Measurements from ENCODE around the gene KLK3. TPM values are rescaled to one million over a fixed set of nuclear protein-coding genes. Genes with fewer than 3 reads are reported as not detected.
A peak's percentile ranks its signal among the peaks of the same experiment; 100 is the strongest.

KLK3 gene
- total and polyA plus RNA-seq, 2 of the 13 experiments (the other 11 are each of a cell fraction or from before 2014, with no cell fraction given): not detected

DNA sequence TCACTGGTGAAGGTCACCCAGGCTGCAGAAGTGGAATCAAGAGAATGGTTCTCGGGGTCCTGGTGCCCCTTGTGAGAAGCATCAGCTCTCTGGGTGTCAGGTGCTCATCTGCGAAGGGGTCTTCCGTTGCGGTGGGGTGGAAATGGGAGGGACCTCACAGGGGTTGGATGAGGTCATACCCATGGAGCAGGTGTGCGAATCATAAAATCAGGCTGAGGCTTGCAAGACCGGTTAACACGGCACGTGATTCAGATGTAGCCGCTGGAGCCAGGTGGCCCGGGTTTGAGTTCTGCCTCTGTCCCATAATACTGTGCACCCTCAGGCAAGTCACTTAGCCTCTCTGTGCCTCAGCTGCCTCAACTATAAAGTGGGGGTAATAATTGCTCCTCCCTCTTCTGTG lies 17.4 kb upstream of the KLK3 start:
- 49% methylated on average over 9 of the region's 10 CpGs for WGBS (ENCODE audit: low lambda C conversion rate)
- Histone ChIP-seq H4K20me1 (ENCODE audit: insufficient read depth, low read length) (no peaks in the 10 kb centered on the region), H3K4me2 (ENCODE audit: low read depth, low read length) (no peak overlapping the region), H3K36me3 (replicated peaks in 1 of 2; ENCODE audit: control insufficient read depth in 1 of 2, insufficient read depth in 2 of 2, low read length in 2 of 2) (no peaks in the 10 kb centered on the region), H3K4me1 (ENCODE audit: insufficient read depth, low read length) (peaks cover 17% of the 10 kb centered on the region), H3K4me3 (replicated peaks in 1 of 3; ENCODE audit: insufficient read depth in 1 of 3, low read depth in 2 of 3, low read length in 3 of 3) (no peak overlapping the region), H2AFZ (ENCODE audit: low read length) (no peak overlapping the region), H3K9ac (ENCODE audit: insufficient read depth, low read depth, low read length) (no peak overlapping the region), H3K9me3 (ENCODE audit: low read length) (no peaks in the 10 kb centered on the region), H3K79me2 (ENCODE audit: insufficient read depth, low read length) (no peaks in the 10 kb centered on the region), H3K27ac (ENCODE audit: extremely low read length, insufficient read depth, low read length) (no peak overlapping the region), H3K27me3 (ENCODE audit: control insufficient read depth in 1 of 2, insufficient read depth in 2 of 2, low read length in 2 of 2) (peaks cover 0 to 34% of the 10 kb centered on the region in 2 experiments; a peak in 2 of 5 replicates)
- TF ChIP-seq ZNF24 (IDR thresholded peaks at IDR 0.05) (no peak), HDAC1 (CRISPR knock-in tag; IDR thresholded peaks at IDR 0.05) (no peak), ZNF768 (CRISPR knock-in tag; IDR thresholded peaks at IDR 0.05) (peak; percentile 89)
- TF ChIP-seq, protein P1, sequence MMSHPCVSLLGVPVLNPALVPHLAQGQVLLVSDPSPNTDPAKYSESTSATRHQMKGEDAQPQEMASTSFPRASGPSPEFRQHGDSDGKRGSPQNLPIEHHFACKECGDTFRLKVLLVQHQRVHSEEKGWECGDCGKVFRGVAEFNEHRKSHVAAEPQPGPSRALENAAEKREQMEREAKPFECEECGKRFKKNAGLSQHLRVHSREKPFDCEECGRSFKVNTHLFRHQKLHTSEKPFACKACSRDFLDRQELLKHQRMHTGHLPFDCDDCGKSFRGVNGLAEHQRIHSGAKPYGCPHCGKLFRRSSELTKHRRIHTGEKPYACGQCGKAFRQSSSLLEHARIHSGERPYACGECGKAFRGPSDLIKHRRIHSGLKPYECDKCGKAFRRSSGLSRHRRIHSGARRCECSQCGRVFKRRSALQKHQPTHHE (CRISPR knock-in tag; IDR thresholded peaks at IDR 0.05; ENCODE audit: borderline replicate concordance): no peak
- FAIRE-seq: no peak
- ChIA-PET POLR2A (interaction anchor here (0.8 kb wide), 1 partner anchor 32 kb away, joined by 3 read pairs; no protein-coding TSS in a partner anchor), CTCF (ENCODE audit: low intra/inter-chr PET ratio, low total read pairs) (no interaction called here)
- in situ Hi-C loops (cut with HindIII; ENCODE audit: extremely low pct_ligation_motif_present, low pct_unique_long_range_greater_than_20kb) (no loop called here), intact Hi-C loops (cut with micrococcal nuclease; ENCODE audit: unreplicated experiment) (no loop called here)
- ATAC-seq: no peak
- DNase-seq (ENCODE audit: low spot score): no peak
- BruUV-seq (replicated peaks): no TSS peak

- H3K4me3 ChIP-seq (replicated peaks in 1 of 3; ENCODE audit: insufficient read depth in 1 of 3, low read depth in 2 of 3, low read length in 3 of 3): no peak overlapping the region
- DNase-seq (ENCODE audit: low spot score): no peak
- intact Hi-C loops (cut with micrococcal nuclease; ENCODE audit: unreplicated experiment) (no loop called here), in situ Hi-C loops (cut with HindIII; ENCODE audit: extremely low pct_ligation_motif_present, low pct_unique_long_range_greater_than_20kb) (no loop called here)
- peaks cover 17% of the 10 kb centered on the region for H3K4me1 ChIP-seq (ENCODE audit: insufficient read depth, low read length)
- no peak for FAIRE-seq
- H4K20me1 ChIP-seq (ENCODE audit: insufficient read depth, low read length): no peaks in the 10 kb centered on the region
- TF ChIP-seq EEA1 (CRISPR knock-in tag; IDR thresholded peaks at IDR 0.05; ENCODE audit: borderline replicate concordance) (no peak), EED (CRISPR knock-in tag; IDR thresholded peaks at IDR 0.05) (no peak), ZNF510 (CRISPR knock-in tag; IDR thresholded peaks at IDR 0.05; ENCODE audit: low read depth) (no peak), ZSCAN22 (CRISPR knock-in tag; IDR thresholded peaks at IDR 0.05) (peak; percentile 74; the same call in 1 of the 2 replicates), REST (IDR thresholded peaks at IDR 0.05; ENCODE audit: borderline replicate concordance in 1 of 2, low read depth in 1 of 2, low read length in 2 of 2) (no peak), CTCF (CRISPR knock-in tag; IDR thresholded peaks at IDR 0.05) (peak; percentile 37; the same call in 1 of the 2 replicates), CREB1 (IDR thresholded peaks at IDR 0.05) (peak; percentile 56; the same call in 1 of the 2 replicates), CREB1 (CRISPR knock-in tag; IDR thresholded peaks at IDR 0.05) (no peak)
- BruUV-seq (replicated peaks): no TSS peak
- H3K4me2 ChIP-seq (ENCODE audit: low read depth, low read length): no peak overlapping the region
- ATAC-seq: no peak
- H3K27ac ChIP-seq (ENCODE audit: extremely low read length, insufficient read depth, low read length): no peak overlapping the region
- no peaks in the 10 kb centered on the region for H3K36me3 ChIP-seq (replicated peaks in 1 of 2; ENCODE audit: control insufficient read depth in 1 of 2, insufficient read depth in 2 of 2, low read length in 2 of 2)
- H3K79me2 ChIP-seq (ENCODE audit: insufficient read depth, low read length): no peaks in the 10 kb centered on the region
- H3K9ac ChIP-seq (ENCODE audit: insufficient read depth, low read depth, low read length): no peak overlapping the region
- ChIA-PET POLR2A (no interaction called here), CTCF (ENCODE audit: low intra/inter-chr PET ratio, low total read pairs) (no interaction called here)
- 17% methylated on average over 6 of the region's 6 CpGs for WGBS (ENCODE audit: low lambda C conversion rate)
- no peak overlapping the region for H2AFZ ChIP-seq (ENCODE audit: low read length)
- H3K9me3 ChIP-seq (ENCODE audit: low read length): no peaks in the 10 kb centered on the region
- peaks cover 0 to 27% of the 10 kb centered on the region in 2 experiments; a peak in 2 of 5 replicates for H3K27me3 ChIP-seq (ENCODE audit: control insufficient read depth in 1 of 2, insufficient read depth in 2 of 2, low read length in 2 of 2)
These were observed 16.5 kb upstream of the KLK3 start for GRCh38 chr19:50838239-50838638.

All from HepG2 (cell line).